H1 (cell line): ENCODE measurements around the gene CCT3. TPM values are rescaled to one million over a fixed set of nuclear protein-coding genes. Genes with fewer than 3 reads are reported as not detected.
"Not testable (repeated sequence)": the region's sequence is repeated elsewhere in the genome, so short reads cannot be mapped to it uniquely, and the experiment has no call there.

Experiments
- CTCF ChIA-PET: fragments of 300-600 bp; sonication (Branson Sonifier 250); formaldehyde crosslinking; loops from one replicate; lab custom pipeline; 2021; ENCODE audit not compliant: partially characterized antibody; lab: Charles Lee
- POLR2A ChIA-PET: fragments of 300-600 bp; sonication (Branson Sonifier 250); formaldehyde crosslinking; loops from one replicate; lab custom pipeline; 2021; ENCODE audit warnings: inconsistent platforms; ENCODE audit not compliant: partially characterized antibody; lab: Charles Lee
- DNase-seq, 2 experiments: peaks; one replicate each; pipeline versions ENCODE4 v3.0.0 to v3.0.0-alpha.2; 2010 to 2022; ENCODE audit warnings: low spot score in 2 of 2, low read depth in 1 of 2, mixed read lengths in 1 of 2
- FAIRE-seq: peaks from 2 replicates; lab custom pipeline; 2011; peaks lifted over from hg19 to GRCh38; lab: Jason Lieb, UNC
- H2AFZ ChIP-seq: 2 replicates; pipeline ENCODE4 v1.8.1; 2012; ENCODE audit warnings: low read length, inconsistent platforms
- H2AK5ac ChIP-seq: 2 replicates; pipeline ENCODE4 v1.6.1; 2013; ENCODE audit warnings: low read depth, low read length
- H2BK120ac ChIP-seq: replicated peaks from 2 replicates; pipeline ENCODE3; 2013; ENCODE audit warnings: low read depth, low read length, inconsistent platforms
- H2BK12ac ChIP-seq: 2 replicates; pipeline ENCODE4 v1.6.1; 2013; ENCODE audit warnings: low read depth, low read length
- H2BK15ac ChIP-seq: 2 replicates; pipeline ENCODE4 v1.6.1; 2013; ENCODE audit warnings: low read length
- H2BK20ac ChIP-seq: 2 replicates; pipeline ENCODE4 v1.6.1; 2013; ENCODE audit warnings: low read length
- H2BK5ac ChIP-seq: 2 replicates; pipeline ENCODE4 v1.6.1; 2013; ENCODE audit warnings: low read depth, low read length
- H3K14ac ChIP-seq: 2 replicates; pipeline ENCODE4 v1.6.1; 2013; ENCODE audit warnings: inconsistent platforms; ENCODE audit not compliant: insufficient read length
- H3K18ac ChIP-seq: 2 replicates; pipeline ENCODE4 v1.6.1; 2013; ENCODE audit warnings: low read length; ENCODE audit errors: extremely low read depth
- H3K23ac ChIP-seq: 2 replicates; pipeline ENCODE4 v1.6.1; 2013; ENCODE audit warnings: inconsistent platforms; ENCODE audit not compliant: insufficient read length
- H3K23me2 ChIP-seq: 2 replicates; pipeline ENCODE4 v1.6.1; 2013; ENCODE audit warnings: low read depth, low read length
- H3K27ac ChIP-seq: 2 replicates; pipeline ENCODE4 v1.6.1; 2011; ENCODE audit warnings: low read depth, low read length, inconsistent platforms
- H3K27me3 ChIP-seq, 4 experiments: replicated peaks in 1 of 4; 1 replicate in 1 of 4; 2 replicates in 3 of 4; pipeline versions ENCODE4 v1.6.1 to v1.8.1; 2011 to 2013; ENCODE audit warnings: low read length in 3 of 4, mild to moderate bottlenecking in 3 of 4, inconsistent platforms in 2 of 4, mixed read lengths in 2 of 4, moderate library complexity in 1 of 4; ENCODE audit not compliant: control insufficient read depth in 3 of 4, insufficient read depth in 3 of 4; ENCODE audit errors: extremely low read depth in 1 of 4
- H3K36me3 ChIP-seq, 4 experiments: 2 replicates each; pipeline versions ENCODE4 v1.6.1 to v1.8.1; 2011 to 2013; ENCODE audit warnings: mild to moderate bottlenecking in 4 of 4, low read length in 3 of 4, moderate library complexity in 2 of 4, control low read depth in 1 of 4, inconsistent platforms in 1 of 4; ENCODE audit not compliant: insufficient read depth in 4 of 4, control insufficient read depth in 2 of 4
- H3K4ac ChIP-seq: replicated peaks from 2 replicates; pipeline ENCODE3; 2013; ENCODE audit warnings: low read length, low read depth, mixed read lengths, inconsistent platforms; ENCODE audit not compliant: insufficient read length
- H3K4me1 ChIP-seq, 4 experiments: replicated peaks in 1 of 4; 1 replicate in 1 of 4; 2 replicates in 3 of 4; pipeline versions ENCODE4 v1.6.1 to v1.8.1; 2011 to 2013; ENCODE audit warnings: low read length in 3 of 4, inconsistent platforms in 2 of 4, mixed read lengths in 1 of 4; ENCODE audit not compliant: insufficient read depth in 4 of 4, control insufficient read depth in 3 of 4
- H3K4me2 ChIP-seq, 2 experiments: 2 replicates each; pipeline versions ENCODE4 v1.6.1 to v1.8.1; 2011 to 2013; ENCODE audit warnings: low read depth in 2 of 2, low read length in 2 of 2, control low read depth in 1 of 2, inconsistent platforms in 1 of 2, mild to moderate bottlenecking in 1 of 2; ENCODE audit not compliant: insufficient read depth in 1 of 2
- H3K4me3 ChIP-seq, 4 experiments: fragments of 200-600, 300-600 bp in 1 of 4; sonication (generic), shearing (Covaris generic), sonication (Bioruptor Twin) in 1 of 4; 2 replicates each; pipeline versions ENCODE4 v1.5.1 to v1.8.1; 2011 to 2016; ENCODE audit warnings: low read length in 4 of 4, low read depth in 3 of 4, control low read depth in 2 of 4, inconsistent platforms in 2 of 4, mild to moderate bottlenecking in 2 of 4, mixed read lengths in 1 of 4, moderate library complexity in 1 of 4; ENCODE audit not compliant: insufficient read depth in 2 of 4; ENCODE audit errors: extremely low read depth in 1 of 4
- H3K56ac ChIP-seq: replicated peaks from 2 replicates; pipeline ENCODE3; 2013; ENCODE audit warnings: low read depth, mild to moderate bottlenecking, mixed read lengths, low read length, inconsistent platforms; ENCODE audit not compliant: insufficient read length
- H3K79me1 ChIP-seq: 2 replicates; pipeline ENCODE4 v1.6.1; 2013; ENCODE audit warnings: low read depth, low read length, control low read depth
- H3K79me2 ChIP-seq, 2 experiments: 2 replicates each; pipeline versions ENCODE4 v1.6.1 to v1.8.1; 2012 to 2013; ENCODE audit warnings: low read length in 2 of 2, mild to moderate bottlenecking in 2 of 2, inconsistent platforms in 1 of 2; ENCODE audit not compliant: insufficient read depth in 2 of 2, control insufficient read depth in 1 of 2
- H3K9ac ChIP-seq, 4 experiments: replicated peaks in 1 of 4; 1 replicate in 1 of 4; 2 replicates in 3 of 4; pipeline versions ENCODE4 v1.6.1 to v1.8.1; 2011 to 2013; ENCODE audit warnings: low read depth in 3 of 4, low read length in 3 of 4, control low read depth in 2 of 4, mild to moderate bottlenecking in 2 of 4, moderate library complexity in 2 of 4, inconsistent platforms in 1 of 4; ENCODE audit errors: extremely low read depth in 1 of 4
- H3K9me3 ChIP-seq, 2 experiments: 2 replicates each; pipeline versions ENCODE4 v1.6.1 to v1.8.1; 2012 to 2013; ENCODE audit warnings: mild to moderate bottlenecking in 2 of 2, moderate library complexity in 2 of 2, control low read depth in 1 of 2, inconsistent platforms in 1 of 2, low read depth in 1 of 2, low read length in 1 of 2, mixed read lengths in 1 of 2; ENCODE audit not compliant: insufficient read depth in 2 of 2
- H4K20me1 ChIP-seq, 2 experiments: replicated peaks in 1 of 2; 2 replicates each; pipeline versions ENCODE3 to v1.8.1; 2011 to 2013; ENCODE audit warnings: inconsistent platforms in 2 of 2, low read length in 2 of 2, mild to moderate bottlenecking in 1 of 2; ENCODE audit not compliant: insufficient read depth in 2 of 2, control insufficient read depth in 1 of 2
- H4K5ac ChIP-seq: 2 replicates; pipeline ENCODE4 v1.6.1; 2013; ENCODE audit warnings: low read length, low read depth, mixed read lengths, inconsistent platforms; ENCODE audit not compliant: insufficient read length
- H4K8ac ChIP-seq: 2 replicates; pipeline ENCODE4 v1.8.0; 2013; ENCODE audit warnings: mild to moderate bottlenecking, moderate library complexity, low read length, inconsistent platforms; ENCODE audit not compliant: insufficient read depth; ENCODE audit errors: extremely low read depth
- H4K91ac ChIP-seq: replicated peaks from 2 replicates; pipeline ENCODE3; 2013; ENCODE audit warnings: low read length, mixed read lengths, inconsistent platforms; ENCODE audit not compliant: insufficient read length
- TAF1 ChIP-seq: IDR thresholded peaks from 2 replicates; pipeline ENCODE4 v1.6.1; 2011; ENCODE audit warnings: mild to moderate bottlenecking, low read depth, low read length
- WGBS, 2 experiments: shearing (Covaris generic) in 1 of 2; methylation state at CpG; one replicate each; pipeline versions ENCODE4 v1.1.6 to v1.1.7; 2013 to 2015; ENCODE audit warnings: low lambda C conversion rate in 2 of 2, mixed read lengths in 2 of 2, inconsistent platforms in 1 of 2, low coverage in 1 of 2, missing lambda C conversion rate in 1 of 2; ENCODE audit not compliant: insufficient replicate concordance in 2 of 2, insufficient coverage in 1 of 2, insufficient read length in 1 of 2; ENCODE audit errors: extremely low coverage in 1 of 2, missing lambda C conversion rate in 1 of 2; 5-methylcytosine and 5-hydroxymethylcytosine counted together
- polyA plus RNA-seq, 7 experiments: library from polyadenylated mRNA; depleted of rRNA in 3 of 7; stranded (reverse) in 5 of 7; unstranded in 2 of 7; fragments of >200 nt in 5 of 7; fragments of 200-250 nt in 2 of 7; gene quantifications; 1 replicate in 5 of 7; 2 replicates in 1 of 7; 4 replicates in 1 of 7; pipeline versions ENCODE4 v1.2.1 to v1.2.3, GENCODE V29; 2011 to 2013; ENCODE audit warnings: missing spikeins in 2 of 7, mixed read lengths in 2 of 7
- total RNA-seq: library from RNA; stranded (reverse); fragmentation: NEBNext Ultra II Directional; extraction: Animal tissue kit (Norgen Biotek cat#: 25700); gene quantifications from 2 replicates; pipeline ENCODE4 v1.2.1, GENCODE V29; 2021

The CCT3 gene
- total and polyA plus RNA-seq, 2 of the 8 experiments (the other 6 are each of a cell fraction or from before 2014, with no cell fraction given) = 431 to 480 TPM

- Histone ChIP-seq H3K27me3 (peaks cover 0 to 14% (median 11%) of the 10 kb centered on the region in 4 experiments; a peak in 6 of 7 replicates), H4K91ac (peak overlapping the region; percentile 4), H3K4me2 (peak overlapping the region; percentile 77 to 92), H3K18ac (peak overlapping the region; percentile 26), H2BK12ac (peak overlapping the region; percentile 63; the same call in 1 of the 2 replicates), H3K4me3 (peak overlapping the region; percentile 52 to 66 (median 56))
- not testable (repeated sequence) for H3K79me2 ChIP-seq, H2BK15ac ChIP-seq, H3K9me3 ChIP-seq, H3K4ac ChIP-seq, DNase-seq, H3K27ac ChIP-seq, FAIRE-seq, H2BK5ac ChIP-seq, H4K8ac ChIP-seq, H3K56ac ChIP-seq, H3K23ac ChIP-seq, H4K5ac ChIP-seq, H4K20me1 ChIP-seq, H3K36me3 ChIP-seq, H2AK5ac ChIP-seq, H3K4me1 ChIP-seq
- ChIA-PET CTCF (interaction anchor here (0.6 to 11.9 kb wide), 6 partner anchors 11 to 273 kb away, joined by 3 to 156 read pairs (median 6); no protein-coding TSS in a partner anchor), POLR2A (interaction anchor here (1.1 kb wide), 1 partner anchor 13 kb away, joined by 4 read pairs; no protein-coding TSS in a partner anchor)
- 92% methylated on average over 10 of the region's 10 CpGs; no CpG with 5 or more reads in 1 of the 2 experiments for WGBS, 2 experiments
- 0 out of 2 replicates have a peak, but pooled peaks have one; percentile 7 for TF ChIP-seq TAF1
- TF ChIP-seq, all 59 proteins: peak for 1; not testable (repeated sequence) for 58
- H2BK20ac ChIP-seq, H3K79me1 ChIP-seq, H3K9ac ChIP-seq, H3K23me2 ChIP-seq, H3K14ac ChIP-seq: not testable (repeated sequence)
- peak overlapping the region; percentile 50 for H2BK120ac ChIP-seq
- H2AFZ ChIP-seq = peak overlapping the region; percentile 85; the same call in 1 of the 2 replicates
Observed at GRCh38 chr1:156369685-156370286, 31.7 kb upstream of the CCT3 start.
